ENCODE results near the gene HMCN2. TPM values are rescaled to one million over a fixed set of nuclear protein-coding genes. Genes with fewer than 3 reads are reported as not detected.

The HMCN2 gene
- total RNA-seq, 2 experiments from 2014 or later: not detected

DNA sequence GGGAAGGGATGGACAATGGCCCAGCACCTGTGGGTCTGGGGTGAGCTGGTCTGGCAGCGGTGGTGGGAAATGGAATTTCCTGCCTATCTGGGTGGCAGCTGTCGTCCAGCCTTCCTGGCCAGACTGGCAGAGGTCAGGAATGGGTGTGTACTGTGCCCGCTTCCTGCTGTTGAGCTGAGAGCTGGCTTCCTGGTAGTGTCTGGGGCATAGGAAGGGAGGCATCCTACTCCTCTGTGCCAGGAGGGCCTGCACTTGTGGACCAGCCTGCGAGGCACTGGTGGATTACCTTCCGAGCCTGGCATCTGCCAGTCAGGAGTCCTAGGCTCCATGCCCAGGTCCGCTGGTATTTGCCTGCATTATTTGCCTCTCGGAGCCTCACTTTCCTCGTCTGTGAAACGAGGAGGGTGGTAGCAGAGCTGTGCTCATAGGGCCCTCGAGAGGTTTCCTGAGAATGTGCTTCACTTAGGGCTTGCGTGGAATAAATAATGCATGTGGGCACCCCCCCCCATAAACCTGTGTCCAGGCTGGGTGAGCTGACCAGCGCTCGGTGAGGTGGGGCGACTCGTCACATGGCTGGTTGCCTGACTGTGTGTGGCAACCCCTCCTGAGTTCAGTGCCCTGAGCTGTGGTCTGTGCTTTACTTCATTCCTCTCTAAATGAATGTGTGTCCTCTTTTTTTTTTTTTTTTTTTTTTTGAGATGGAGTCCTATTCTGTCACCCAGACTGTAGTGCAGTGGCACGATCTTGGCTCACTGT lies 47.7 kb downstream of the HMCN2 start:
- no peaks in the 10 kb centered on the region for H3K27me3 Mint-ChIP-seq
- H3K27ac Mint-ChIP-seq: no peak overlapping the region
- POLR2A ChIA-PET: no interaction called here
- CTCF ChIA-PET: interaction anchor here (1.1 kb wide), 1 partner anchor 10 kb away, joined by 3 read pairs; no protein-coding TSS in a partner anchor
- H3K36me3 Mint-ChIP-seq (ENCODE audit: low read depth): no peaks in the 10 kb centered on the region
- no peak for DNase-seq
- H3K4me3 Mint-ChIP-seq: no peak overlapping the region
- H3K9me3 Mint-ChIP-seq: no peaks in the 10 kb centered on the region
- H3K4me1 Mint-ChIP-seq: no peaks in the 10 kb centered on the region

DNA sequence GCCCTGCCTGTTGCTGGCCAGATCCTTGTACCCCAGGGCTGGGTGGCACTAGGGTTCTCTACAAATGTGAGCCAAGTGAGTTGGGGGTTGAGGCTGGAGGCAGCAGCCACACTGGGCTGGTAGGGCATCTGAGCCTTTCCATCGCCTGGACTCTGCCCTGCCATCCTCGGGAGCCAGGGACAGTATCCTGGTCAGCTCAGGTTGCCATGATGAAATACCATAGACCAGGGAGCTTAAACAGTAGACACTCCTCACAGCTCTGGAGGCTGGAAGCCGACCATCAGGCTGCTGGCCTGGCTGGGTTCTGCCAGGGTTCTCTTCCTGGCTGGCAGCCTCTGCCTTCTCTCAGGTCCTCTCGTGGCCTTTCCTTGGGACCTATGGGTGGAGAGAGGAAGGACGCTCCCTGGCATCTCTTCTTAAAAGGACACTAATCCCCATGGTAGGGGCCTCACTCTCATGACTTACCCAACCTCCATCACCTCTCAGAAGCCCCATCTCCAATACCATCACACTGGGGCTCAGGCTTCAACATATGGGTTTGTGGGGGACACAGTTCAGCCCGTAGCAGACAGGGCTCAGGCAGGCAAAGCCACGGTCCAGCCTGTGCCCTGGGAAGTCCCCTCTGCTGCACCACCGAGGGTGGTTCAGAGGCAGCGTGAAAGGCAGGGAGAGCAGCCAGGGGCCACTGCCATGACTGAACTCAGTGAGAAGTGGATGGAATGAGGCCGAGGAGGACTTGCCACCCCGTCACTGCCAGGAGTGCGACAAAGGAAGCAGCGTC lies 50.1 kb downstream of the HMCN2 start:
- CTCF ChIA-PET: no interaction called here
- H3K27me3 Mint-ChIP-seq: no peaks in the 10 kb centered on the region
- H3K4me1 Mint-ChIP-seq: no peaks in the 10 kb centered on the region
- H3K9me3 Mint-ChIP-seq: no peaks in the 10 kb centered on the region
- no peaks in the 10 kb centered on the region for H3K36me3 Mint-ChIP-seq (ENCODE audit: low read depth)
- no peak overlapping the region for H3K4me3 Mint-ChIP-seq
- no peak overlapping the region for H3K27ac Mint-ChIP-seq
- POLR2A ChIA-PET: no interaction called here
- no peak for DNase-seq

GRCh38 chr9:130316430-130316829 lies 50.9 kb downstream of the HMCN2 start:
- POLR2A ChIA-PET: no interaction called here
- no peaks in the 10 kb centered on the region for H3K4me1 Mint-ChIP-seq

DNA sequence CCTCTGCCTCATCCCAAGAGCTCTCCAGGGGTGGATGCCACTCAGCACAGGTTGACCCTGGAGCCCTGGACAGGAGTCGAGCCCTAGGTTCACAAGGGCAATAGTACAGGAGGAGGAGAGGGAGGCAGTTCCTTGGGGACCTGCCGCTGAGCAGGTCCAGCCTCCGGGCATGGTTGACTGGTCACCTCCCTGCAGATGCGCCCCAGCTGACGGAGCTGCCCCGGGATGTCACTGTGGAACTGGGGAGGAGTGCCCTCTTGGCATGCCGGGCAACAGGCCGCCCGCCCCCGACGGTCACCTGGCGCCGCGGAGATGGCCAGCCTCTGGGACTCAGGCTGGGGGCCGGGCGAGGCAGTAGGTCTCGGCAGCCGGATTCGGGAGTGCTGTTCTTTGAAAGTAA lies 53.7 kb downstream of the HMCN2 start:
- H3K4me1 Mint-ChIP-seq: no peaks in the 10 kb centered on the region
- POLR2A ChIA-PET: no interaction called here
- CTCF ChIA-PET: interaction anchor here (1.1 kb wide), 1 partner anchor 11 kb away, joined by 3 read pairs; no protein-coding TSS in a partner anchor
- no peaks in the 10 kb centered on the region for H3K9me3 Mint-ChIP-seq
- H3K4me3 Mint-ChIP-seq: no peak overlapping the region
- no peak overlapping the region for H3K27ac Mint-ChIP-seq
- peaks cover 5% of the 10 kb centered on the region for H3K27me3 Mint-ChIP-seq
- H3K36me3 Mint-ChIP-seq (ENCODE audit: low read depth): no peaks in the 10 kb centered on the region
- DNase-seq: no peak

More at GRCh38 chr9:130316430-130316829, 50.9 kb downstream of the HMCN2 start:
- Mint-ChIP-seq H3K27me3 (peaks cover 2% of the 10 kb centered on the region), H3K9me3 (no peaks in the 10 kb centered on the region), H3K4me3 (no peak overlapping the region), H3K36me3 (ENCODE audit: low read depth) (no peaks in the 10 kb centered on the region), H3K27ac (no peak overlapping the region)
- DNase-seq: no peak
- CTCF ChIA-PET: no interaction called here

DNA sequence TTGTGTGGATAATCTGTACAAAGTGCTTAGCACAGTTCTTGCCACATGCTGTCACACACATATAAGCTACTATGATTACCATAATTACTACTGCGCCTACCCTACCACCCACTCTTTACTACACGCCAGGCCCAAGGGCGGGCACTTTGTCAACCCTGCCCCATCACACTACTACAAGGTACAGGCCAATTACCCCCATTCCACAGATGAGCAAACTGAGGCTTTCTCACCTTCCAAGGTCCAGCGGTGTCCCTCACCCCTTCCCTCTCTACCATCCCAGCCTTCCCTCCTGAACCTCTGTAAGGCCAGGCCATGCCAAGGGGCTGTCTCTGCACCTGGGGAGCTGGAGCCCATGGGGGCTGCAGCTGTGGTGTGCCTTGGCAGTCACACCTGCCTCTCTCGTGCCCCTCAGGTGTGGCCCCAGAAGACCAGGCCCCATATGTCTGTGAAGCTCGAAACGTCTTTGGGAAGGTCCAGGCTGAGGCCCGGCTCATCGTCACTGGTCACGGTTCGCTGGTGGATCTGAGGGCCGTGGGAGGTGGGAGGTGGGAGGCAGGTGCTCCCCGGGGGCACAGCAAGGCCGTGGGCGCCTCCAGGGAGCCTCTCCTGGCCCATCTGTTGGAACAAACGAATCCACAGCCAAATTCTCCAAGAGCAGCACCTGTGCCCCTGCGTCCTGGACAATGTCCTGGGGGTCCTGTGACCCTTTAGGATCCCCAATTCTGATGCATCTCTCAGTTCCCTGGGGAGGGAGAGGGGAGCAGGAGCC lies 54.6 kb downstream of the HMCN2 start:
- Mint-ChIP-seq H3K27ac (no peak overlapping the region), H3K36me3 (ENCODE audit: low read depth) (no peaks in the 10 kb centered on the region), H3K4me1 (no peaks in the 10 kb centered on the region), H3K4me3 (no peak overlapping the region), H3K9me3 (no peaks in the 10 kb centered on the region), H3K27me3 (peaks cover 5% of the 10 kb centered on the region)
- no peak for DNase-seq
- ChIA-PET POLR2A (no interaction called here), CTCF (no interaction called here)

DNA sequence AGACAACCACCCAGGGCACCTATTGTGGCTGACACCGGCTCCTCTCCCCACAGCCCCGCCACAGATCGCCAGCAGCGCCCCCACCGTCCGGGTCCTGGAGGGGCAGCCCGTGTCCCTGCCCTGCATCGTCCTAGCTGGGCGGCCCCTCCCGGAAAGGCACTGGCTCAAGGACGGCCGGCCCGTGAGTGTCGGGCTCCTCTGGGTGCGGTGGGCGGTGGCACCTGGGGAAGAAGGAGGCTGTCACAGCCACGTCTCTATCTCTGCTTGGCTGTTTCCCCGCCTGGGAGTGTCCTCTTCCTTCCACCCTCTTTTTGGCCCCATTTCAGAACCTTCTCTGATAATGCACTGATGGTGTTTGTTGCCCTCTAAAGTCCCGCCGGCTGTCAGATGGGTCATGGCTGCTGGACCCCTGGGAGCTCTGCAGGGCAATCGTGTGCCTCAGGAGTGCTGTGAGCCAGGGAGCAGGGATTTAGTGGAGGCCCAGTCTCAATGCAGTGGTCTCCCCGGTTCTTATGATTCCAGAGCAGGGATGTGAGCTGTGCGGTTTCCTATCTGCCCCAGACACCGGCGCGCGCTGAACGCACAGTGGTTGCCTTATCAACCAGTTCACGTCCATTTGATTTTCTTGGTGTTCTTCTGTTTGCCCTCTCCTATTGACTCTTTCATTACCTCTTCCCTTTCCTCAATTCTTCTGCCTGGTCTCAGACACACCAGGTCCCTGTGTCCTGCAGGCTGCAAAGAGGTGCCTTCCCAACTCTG lies 55.3 kb downstream of the HMCN2 start:
- Mint-ChIP-seq H3K4me3 (no peak overlapping the region), H3K4me1 (no peaks in the 10 kb centered on the region), H3K27me3 (peaks cover 5% of the 10 kb centered on the region), H3K36me3 (ENCODE audit: low read depth) (no peaks in the 10 kb centered on the region), H3K27ac (no peak overlapping the region), H3K9me3 (no peaks in the 10 kb centered on the region)
- no peak for DNase-seq
- ChIA-PET POLR2A (no interaction called here), CTCF (no interaction called here)

DNA sequence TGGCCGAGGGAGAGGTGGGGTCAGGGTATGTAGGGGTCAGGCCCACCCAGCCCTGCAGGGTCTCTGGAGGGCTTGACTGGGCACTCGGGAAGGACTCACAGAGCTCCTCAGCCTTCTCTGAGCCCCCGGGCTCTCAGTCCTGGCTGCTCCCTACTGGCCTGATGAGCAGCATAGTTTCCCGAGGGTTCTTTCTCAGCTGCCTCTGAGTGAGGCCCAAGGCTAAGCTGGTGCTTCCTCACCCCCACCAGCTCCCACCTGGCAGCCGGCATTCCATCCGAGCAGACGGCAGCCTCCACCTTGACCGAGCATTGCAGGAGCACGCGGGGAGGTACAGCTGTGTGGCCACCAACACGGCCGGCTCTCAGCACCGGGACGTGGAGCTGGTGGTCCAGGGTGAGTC lies 56.0 kb downstream of the HMCN2 start:
- POLR2A ChIA-PET: no interaction called here
- H3K27ac Mint-ChIP-seq: no peak overlapping the region
- peaks cover 5% of the 10 kb centered on the region for H3K27me3 Mint-ChIP-seq
- H3K9me3 Mint-ChIP-seq: no peaks in the 10 kb centered on the region
- DNase-seq: no peak
- H3K36me3 Mint-ChIP-seq (ENCODE audit: low read depth): no peaks in the 10 kb centered on the region
- no peaks in the 10 kb centered on the region for H3K4me1 Mint-ChIP-seq
- H3K4me3 Mint-ChIP-seq: no peak overlapping the region
- CTCF ChIA-PET: interaction anchor here (0.5 kb wide), 1 partner anchor 93 kb away, joined by 3 read pairs; no protein-coding TSS in a partner anchor

- no peak overlapping the region for H3K27ac Mint-ChIP-seq
- H3K27me3 Mint-ChIP-seq: peaks cover 7% of the 10 kb centered on the region
- ChIA-PET CTCF (interaction anchor here (0.6 to 1.1 kb wide), 3 partner anchors 10 to 1446 kb away, joined by 3 read pairs; no protein-coding TSS in a partner anchor), POLR2A (no interaction called here)
- DNase-seq: no peak
- no peak overlapping the region for H3K4me3 Mint-ChIP-seq
- H3K4me1 Mint-ChIP-seq: no peaks in the 10 kb centered on the region
- H3K9me3 Mint-ChIP-seq: no peaks in the 10 kb centered on the region
- no peaks in the 10 kb centered on the region for H3K36me3 Mint-ChIP-seq (ENCODE audit: low read depth)
These were observed 57.6 kb downstream of the HMCN2 start for GRCh38 chr9:130323051-130323745.

DNA sequence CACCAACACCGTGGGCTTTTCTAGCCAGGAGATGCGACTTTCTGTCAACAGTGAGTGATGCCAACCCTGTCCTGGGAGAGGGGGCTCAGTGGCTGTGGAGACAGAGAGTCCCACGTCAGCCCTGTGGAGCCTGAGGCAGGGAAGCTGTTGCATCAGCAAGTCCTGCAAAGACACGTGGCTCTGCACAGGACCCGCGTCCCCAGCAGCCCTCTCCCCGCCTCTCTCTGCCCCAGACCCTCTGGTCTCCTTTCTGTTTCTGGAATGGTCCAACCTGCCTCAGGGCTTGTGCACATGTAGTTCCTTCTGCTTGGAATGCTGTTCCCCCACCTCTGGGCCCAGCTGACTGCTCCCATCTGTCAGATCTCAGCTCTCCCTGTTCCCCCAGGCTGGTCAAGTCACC lies 60.4 kb downstream of the HMCN2 start:
- no peak overlapping the region for H3K27ac Mint-ChIP-seq
- POLR2A ChIA-PET: no interaction called here
- H3K36me3 Mint-ChIP-seq (ENCODE audit: low read depth): no peaks in the 10 kb centered on the region
- no peak overlapping the region for H3K4me3 Mint-ChIP-seq
- DNase-seq: no peak
- H3K27me3 Mint-ChIP-seq: peaks cover 17% of the 10 kb centered on the region
- H3K4me1 Mint-ChIP-seq: no peaks in the 10 kb centered on the region
- CTCF ChIA-PET: interaction anchor here (1.0 kb wide), 1 partner anchor 23 kb away, joined by 6 read pairs; no protein-coding TSS in a partner anchor
- H3K9me3 Mint-ChIP-seq: no peaks in the 10 kb centered on the region

DNA sequence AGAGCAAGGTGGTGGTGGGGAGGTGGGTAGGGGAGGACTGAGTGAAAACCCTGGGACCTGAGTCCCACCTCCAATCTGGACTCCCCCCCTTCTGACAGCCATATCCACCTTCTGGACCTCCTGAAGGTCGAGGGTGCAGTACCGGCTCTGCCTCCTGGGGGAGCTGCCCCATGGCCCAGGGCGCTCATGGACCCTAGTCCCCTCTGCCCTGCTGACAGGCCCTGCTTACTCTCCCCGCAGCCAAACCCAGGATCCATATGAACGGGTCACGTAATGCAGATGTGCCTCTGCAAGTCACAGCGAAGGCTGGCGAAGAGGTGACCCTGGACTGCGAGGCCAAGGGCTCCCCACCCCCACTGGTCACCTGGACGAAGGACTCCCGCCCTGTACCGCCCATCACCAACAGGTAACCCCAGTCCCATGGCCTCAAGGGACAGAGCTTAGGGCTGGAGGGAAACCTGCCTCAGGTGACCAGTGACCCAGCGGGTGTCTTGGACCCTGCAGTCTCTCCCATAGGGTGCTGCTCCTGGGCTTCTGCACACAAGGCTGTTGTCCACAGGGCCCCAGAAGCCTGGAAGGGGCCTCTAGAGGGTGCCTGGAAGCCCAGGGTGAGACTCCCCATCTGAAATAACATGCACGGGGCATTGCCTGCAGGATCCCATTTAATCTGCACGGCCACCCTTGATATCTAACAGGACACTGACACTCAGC lies 61.7 kb downstream of the HMCN2 start:
- Mint-ChIP-seq H3K36me3 (ENCODE audit: low read depth) (no peaks in the 10 kb centered on the region), H3K27me3 (peaks cover 15% of the 10 kb centered on the region), H3K27ac (no peak overlapping the region), H3K9me3 (no peaks in the 10 kb centered on the region), H3K4me1 (no peaks in the 10 kb centered on the region), H3K4me3 (no peak overlapping the region)
- DNase-seq: no peak
- CTCF ChIA-PET: interaction anchor here (1.0 kb wide), 1 partner anchor 25 kb away, joined by 6 read pairs; no protein-coding TSS in a partner anchor
- POLR2A ChIA-PET: no interaction called here

GRCh38 chr9:130327781-130328348 lies 62.3 kb downstream of the HMCN2 start:
- POLR2A ChIA-PET: no interaction called here
- no peaks in the 10 kb centered on the region for H3K4me1 Mint-ChIP-seq
- no peak overlapping the region for H3K4me3 Mint-ChIP-seq
- DNase-seq: no peak
- no peaks in the 10 kb centered on the region for H3K9me3 Mint-ChIP-seq
- H3K36me3 Mint-ChIP-seq (ENCODE audit: low read depth): no peaks in the 10 kb centered on the region
- CTCF ChIA-PET: no interaction called here
- H3K27ac Mint-ChIP-seq: no peak overlapping the region
- H3K27me3 Mint-ChIP-seq: peaks cover 15% of the 10 kb centered on the region

All from activated CD4-positive, alpha-beta T cell treated with anti-CD3 and anti-CD28 coated beads, Interleukin-2, amount 10 ng/mL, durations not matched to agents 7 days and 5 days (primary cell).